GM15510 (cell line): Measurements from ENCODE around the gene MCHR2.

ENCODE experiments used
- POLR2A ChIP-seq: IDR thresholded peaks from 3 replicates; pipeline ENCODE4 v1.6.1; 2011; ENCODE audit warnings: borderline replicate concordance; ENCODE audit not compliant: insufficient read length; ENCODE audit errors: extremely low read depth

MCHR2 gene

GRCh38 chr6:99951016-99951805 is 42.8 kb downstream of the MCHR2 start:
- TF ChIP-seq POLR2A = no peak

GRCh38 chr6:99946005-99946404 is 48.0 kb downstream of the MCHR2 start:
- TF ChIP-seq POLR2A = no peak

GRCh38 chr6:99943846-99944245 is 50.2 kb downstream of the MCHR2 start:
- TF ChIP-seq POLR2A = no peak

- TF ChIP-seq POLR2A = no peak
Measured at GRCh38 chr6:99940582-99940981, 53.4 kb downstream of the MCHR2 start.

GRCh38 chr6:99933129-99933528 is 60.9 kb downstream of the MCHR2 start:
- no peak for TF ChIP-seq POLR2A

GRCh38 chr6:99912657-99913056 is 81.4 kb downstream of the MCHR2 start:
- TF ChIP-seq POLR2A = no peak

- TF ChIP-seq POLR2A = no peak
Measured at GRCh38 chr6:99905209-99906106, 88.6 kb downstream of the MCHR2 start.

GRCh38 chr6:99901596-99902384 is 92.2 kb downstream of the MCHR2 start:
- TF ChIP-seq POLR2A = no peak

- no peak for TF ChIP-seq POLR2A
Measured at GRCh38 chr6:99894815-99895214, 99.2 kb downstream of the MCHR2 start.

- no peak for TF ChIP-seq POLR2A
Measured at GRCh38 chr6:99887066-99887465, 107.0 kb downstream of the MCHR2 start.

- TF ChIP-seq POLR2A = no peak
Measured at GRCh38 chr6:99885051-99885450, 109.0 kb downstream of the MCHR2 start.

GRCh38 chr6:99882128-99882702 is 111.8 kb downstream of the MCHR2 start:
- no peak for TF ChIP-seq POLR2A

- TF ChIP-seq POLR2A = no peak
Measured at GRCh38 chr6:99879431-99879830, 114.6 kb downstream of the MCHR2 start.

GRCh38 chr6:99875068-99875467 is 119.0 kb downstream of the MCHR2 start:
- no peak for TF ChIP-seq POLR2A
